Retina (tissue), 1 donor: Measurements from ENCODE around the gene PDE8A.
"Not testable (repeated sequence)": the region's sequence is repeated elsewhere in the genome, so short reads cannot be mapped to it uniquely, and the experiment has no call there.

Source experiments
- DNase-seq: peaks from one replicate; pipeline ENCODE4 v3.0.0-alpha.2; 2016

PDE8A gene

GRCh38 chr15:85139391-85139790 lies 157.7 kb downstream of the PDE8A start:
- no peak for DNase-seq

GRCh38 chr15:85141726-85142125 lies 160.1 kb downstream of the PDE8A start:
- no peak for DNase-seq

GRCh38 chr15:85142312-85142711 lies 160.7 kb downstream of the PDE8A start:
- DNase-seq: no peak

- no peak for DNase-seq
Measured at GRCh38 chr15:85149465-85150129, 167.9 kb downstream of the PDE8A start.

GRCh38 chr15:85150130-85150480 lies 168.4 kb downstream of the PDE8A start:
- DNase-seq: no peak

GRCh38 chr15:85151145-85151544 lies 169.5 kb downstream of the PDE8A start:
- no peak for DNase-seq

- no peak for DNase-seq
Measured at GRCh38 chr15:85151861-85152260, 170.2 kb downstream of the PDE8A start.

- DNase-seq: no peak
Measured at GRCh38 chr15:85154061-85154460, 172.4 kb downstream of the PDE8A start.

GRCh38 chr15:85155360-85155759 lies 173.7 kb downstream of the PDE8A start:
- DNase-seq: no peak

- no peak for DNase-seq
Measured at GRCh38 chr15:85155857-85156256, 174.2 kb downstream of the PDE8A start.

GRCh38 chr15:85157344-85157743 lies 175.7 kb downstream of the PDE8A start:
- no peak for DNase-seq

GRCh38 chr15:85162237-85162636 lies 180.6 kb downstream of the PDE8A start:
- no peak for DNase-seq

GRCh38 chr15:85164841-85165466 lies 183.3 kb downstream of the PDE8A start:
- DNase-seq: no peak

- no peak for DNase-seq
Measured at GRCh38 chr15:85167568-85167967, 185.9 kb downstream of the PDE8A start.

- DNase-seq: no peak
Measured at GRCh38 chr15:85168642-85169173, 187.1 kb downstream of the PDE8A start.

- DNase-seq: no peak
Measured at GRCh38 chr15:85171736-85172135, 190.1 kb downstream of the PDE8A start.

- no peak for DNase-seq
Measured at GRCh38 chr15:85172846-85173490, 191.3 kb downstream of the PDE8A start.

- not testable (repeated sequence) for DNase-seq
Measured at GRCh38 chr15:85173630-85174029, 192.0 kb downstream of the PDE8A start.

GRCh38 chr15:85174521-85174920 lies 192.9 kb downstream of the PDE8A start:
- DNase-seq: no peak

- peak; percentile 54 for DNase-seq
Measured at GRCh38 chr15:85177042-85177515, 195.4 kb downstream of the PDE8A start.

GRCh38 chr15:85178308-85178707 lies 196.7 kb downstream of the PDE8A start:
- no peak for DNase-seq

- DNase-seq: no peak
Measured at GRCh38 chr15:85179700-85180099, 198.0 kb downstream of the PDE8A start.

- not testable (repeated sequence) for DNase-seq
Measured at GRCh38 chr15:85185350-85185749, 203.7 kb downstream of the PDE8A start.

- DNase-seq: not testable (repeated sequence)
Measured at GRCh38 chr15:85188171-85188577, 206.5 kb downstream of the PDE8A start.
